Stomach (tissue), 9 donors: Measurements from ENCODE around the gene USO1. TPM values are rescaled to one million over a fixed set of nuclear protein-coding genes. Genes with fewer than 3 reads are reported as not detected.

Experiments used
- DNase-seq, 2 donors: peaks; one replicate each; pipeline versions ENCODE4 v3.0.0 to v3.0.0-alpha.2; 2013 to 2019
- H3K27ac ChIP-seq, 5 donors: fragments of 200-600 bp in 4 of 5; sonication (generic) in 4 of 5; one replicate each; pipeline ENCODE4 v1.5.1; 2013 to 2019; ENCODE audit warnings: mild to moderate bottlenecking in 1 of 5, moderate library complexity in 1 of 5
- H3K27me3 ChIP-seq, 3 donors: fragments of 200-600 bp; sonication (generic); one replicate each; pipeline ENCODE4 v1.5.1; 2017 to 2019; ENCODE audit warnings: mixed run types in 1 of 3
- H3K36me3 ChIP-seq, 4 donors: fragments of 200-600 bp; sonication (generic); 1 replicate in 3 of 4; 2 replicates in 1 of 4; pipeline ENCODE4 v1.5.1; 2016 to 2019
- H3K4me1 ChIP-seq, 4 donors: fragments of 200-600 bp; sonication (generic); one replicate each; pipeline ENCODE4 v1.5.1; 2016 to 2019
- H3K4me3 ChIP-seq, 4 donors: fragments of 200-600 bp; sonication (generic) in 3 of 4; one replicate each; pipeline ENCODE4 v1.5.1; 2016 to 2019; ENCODE audit warnings: mild to moderate bottlenecking in 1 of 4
- H3K9me3 ChIP-seq, 4 donors: fragments of 200-600 bp; sonication (generic); one replicate each; pipeline ENCODE4 v1.5.1; 2016 to 2019
- CTCF ChIP-seq, 7 experiments: fragments of 450-650 bp in 4 of 7; fragments of 200-600 bp in 3 of 7; sonication (generic) in 3 of 7; IDR thresholded peaks; one replicate each; pipeline ENCODE4 v1.5.1; 2016 to 2019; ENCODE audit warnings: antibody characterized with exemption in 7 of 7, control low read depth in 2 of 7, mild to moderate bottlenecking in 1 of 7
- EP300 ChIP-seq: sonication (generic); formaldehyde crosslinking; IDR thresholded peaks from one replicate; pipeline ENCODE4 v1.6.1; 2017; ENCODE audit warnings: antibody characterized with exemption
- POLR2A ChIP-seq, 4 donors: fragments of 450-650 bp; IDR thresholded peaks; one replicate each; pipeline ENCODE4 v1.6.1; 2016; ENCODE audit warnings: antibody characterized with exemption in 4 of 4, control low read depth in 2 of 4, mild to moderate bottlenecking in 1 of 4, moderate library complexity in 1 of 4
- POLR2AphosphoS5 ChIP-seq, 3 donors: sonication (generic); formaldehyde crosslinking; IDR thresholded peaks; one replicate each; pipeline ENCODE4 v1.6.1; 2016; ENCODE audit warnings: antibody characterized with exemption in 3 of 3
- WGBS, 5 donors: extraction: QIAGEN DNeasy Blood & Tissue Kit in 3 of 5; methylation state at CpG; one replicate each; pipeline versions ENCODE4 v1.1.5 to v1.1.7; 2013 to 2018; 5-methylcytosine and 5-hydroxymethylcytosine counted together
- intact Hi-C: fragments of 100-400 bp; cut with DNase I; formaldehyde crosslinking; loops from one replicate; pipeline ENCODE4 v1.15.1; 2023; ENCODE audit warnings: low total_unique reads
- polyA plus RNA-seq, 3 donors: library from polyadenylated mRNA; stranded (reverse); fragments of 200-250 nt; gene quantifications; one replicate each; pipeline ENCODE4 v1.2.3, GENCODE V29; 2013
- total RNA-seq, 5 donors: library from RNA; depleted of rRNA; stranded (reverse); fragments of >200 nt; gene quantifications; one replicate each; pipeline versions ENCODE4 v1.1.0 to v1.2.3, GENCODE V29; 2014 to 2016
- donor health status: healthy with polysubstance abuse.
- donor health status: Bipolar disorder and iron deficiency.
- donor health status: healthy.

Gene USO1
- total and polyA plus RNA-seq, 8 donors = 20.6 to 120 (median 39.1) TPM

GRCh38 chr4:75769036-75769435 lies 44.7 kb downstream of the USO1 start:
- peaks cover 0 to 3% (median 0%) of the 10 kb centered on the region in 4 donors for H3K4me1 ChIP-seq
- TF ChIP-seq EP300 (no peak), POLR2A (IDR thresholded peaks at IDR 0.05) (no peak), CTCF (IDR thresholded peaks at IDR 0.05) (no peak), POLR2AphosphoS5 (IDR thresholded peaks at IDR 0.05) (no peak)
- H3K9me3 ChIP-seq = no peaks in the 10 kb centered on the region
- H3K4me3 ChIP-seq = no peak overlapping the region
- DNase-seq = no peak
- no peaks in the 10 kb centered on the region for H3K27me3 ChIP-seq
- intact Hi-C loops = no loop called here
- no peak overlapping the region for H3K27ac ChIP-seq
- H3K36me3 ChIP-seq = peaks cover 5 to 58% (median 53%) of the 10 kb centered on the region in 4 donors

- no peak for DNase-seq
- no peak overlapping the region for H3K4me3 ChIP-seq
- intact Hi-C loops = no loop called here
- TF ChIP-seq POLR2AphosphoS5 (IDR thresholded peaks at IDR 0.05) (no peak), CTCF (IDR thresholded peaks at IDR 0.05) (no peak), POLR2A (IDR thresholded peaks at IDR 0.05) (no peak), EP300 (no peak)
- H3K9me3 ChIP-seq = no peaks in the 10 kb centered on the region
- no peak overlapping the region for H3K27ac ChIP-seq
- H3K36me3 ChIP-seq = peaks cover 23 to 76% (median 76%) of the 10 kb centered on the region in 4 donors
- H3K4me1 ChIP-seq = peaks cover 0 to 3% (median 0%) of the 10 kb centered on the region in 4 donors
- no peaks in the 10 kb centered on the region for H3K27me3 ChIP-seq
- WGBS, 5 donors = 0% methylated on average over 1 of the region's 1 CpG
Observed at GRCh38 chr4:75771607-75772006, 47.2 kb downstream of the USO1 start.

- Histone ChIP-seq H3K27me3 (no peaks in the 10 kb centered on the region), H3K4me1 (no peaks in the 10 kb centered on the region), H3K36me3 (peaks cover 18 to 96% (median 94%) of the 10 kb centered on the region in 4 donors), H3K9me3 (no peaks in the 10 kb centered on the region), H3K27ac (no peak overlapping the region), H3K4me3 (no peak overlapping the region)
- WGBS, 5 donors = 92 to 99% (median 94%) methylated on average over 2 of the region's 2 CpGs
- intact Hi-C loops = no loop called here
- TF ChIP-seq POLR2A (IDR thresholded peaks at IDR 0.05) (no peak), EP300 (no peak), CTCF (IDR thresholded peaks at IDR 0.05) (no peak), POLR2AphosphoS5 (IDR thresholded peaks at IDR 0.05) (no peak)
- DNase-seq = no peak
Observed at GRCh38 chr4:75777589-75777988, 53.2 kb downstream of the USO1 start.

- no peaks in the 10 kb centered on the region for H3K27me3 ChIP-seq
- no peaks in the 10 kb centered on the region for H3K9me3 ChIP-seq
- DNase-seq = no peak
- H3K4me3 ChIP-seq = no peak overlapping the region
- 73 to 86% (median 82%) methylated on average over 5 of the region's 5 CpGs for WGBS, 5 donors
- TF ChIP-seq POLR2AphosphoS5 (IDR thresholded peaks at IDR 0.05) (no peak), EP300 (no peak), CTCF (IDR thresholded peaks at IDR 0.05) (no peak), POLR2A (IDR thresholded peaks at IDR 0.05) (no peak)
- intact Hi-C loops = no loop called here
- H3K4me1 ChIP-seq = no peaks in the 10 kb centered on the region
- H3K27ac ChIP-seq = no peak overlapping the region
- peaks cover 18 to 99% (median 96%) of the 10 kb centered on the region in 4 donors for H3K36me3 ChIP-seq
Observed at GRCh38 chr4:75779105-75779757, 54.9 kb downstream of the USO1 start.
